ENCODE measurements around the gene MGAT3. TPM values are rescaled to one million over a fixed set of nuclear protein-coding genes. Genes with fewer than 3 reads are reported as not detected.

The MGAT3 gene
- total and polyA plus RNA-seq, 2 of the 8 experiments (the other 6 are each of a cell fraction or from before 2014, with no cell fraction given), result 4.3 to 9.2 TPM

GRCh38 chr22:39480557-39480956, 23.7 kb downstream of the MGAT3 start:
- H3K18ac ChIP-seq (ENCODE audit: extremely low read depth, low read length), result no peak overlapping the region
- no peaks in the 10 kb centered on the region; a peak in 1 of 7 replicates for H3K4me1 ChIP-seq (replicated peaks in 1 of 4; ENCODE audit: control insufficient read depth in 3 of 4, insufficient read depth in 4 of 4, low read length in 3 of 4)
- FAIRE-seq (no peak), DNase-seq (ENCODE audit: low read depth in 1 of 2, low spot score in 2 of 2) (no peak)
- no peak overlapping the region for H2BK20ac ChIP-seq (ENCODE audit: low read length)
- H3K23ac ChIP-seq (ENCODE audit: insufficient read length), result no peak overlapping the region
- H3K4me2 ChIP-seq (ENCODE audit: insufficient read depth in 1 of 2, low read depth in 2 of 2, low read length in 2 of 2), result no peak overlapping the region
- no peaks in the 10 kb centered on the region; a peak in 1 of 7 replicates for H3K27me3 ChIP-seq (replicated peaks in 1 of 4; ENCODE audit: control insufficient read depth in 3 of 4, extremely low read depth in 1 of 4, insufficient read depth in 3 of 4, low read length in 3 of 4)
- WGBS, 2 experiments (ENCODE audit: extremely low coverage in 1 of 2, insufficient coverage in 1 of 2, insufficient read length in 1 of 2, insufficient replicate concordance in 2 of 2, low coverage in 1 of 2, low lambda C conversion rate in 2 of 2, missing lambda C conversion rate in 1 of 2), result 90% methylated on average over 1 of the region's 1 CpG; no CpG with 5 or more reads in 1 of the 2 experiments
- no peak overlapping the region for H2AK5ac ChIP-seq (ENCODE audit: low read depth, low read length)
- H2BK12ac ChIP-seq (ENCODE audit: low read depth, low read length), result 0 out of 2 replicates have a peak overlapping the region, but pooled peaks have one; percentile 9
- no peak overlapping the region for H3K14ac ChIP-seq (ENCODE audit: insufficient read length)
- ChIA-PET CTCF (ENCODE audit: partially characterized antibody) (interaction anchor here (0.8 to 11.1 kb wide), 10 partner anchors 9 to 137 kb away, joined by 3 to 120 read pairs (median 6); no protein-coding TSS in a partner anchor), POLR2A (ENCODE audit: partially characterized antibody) (interaction anchor here (1.0 to 1.4 kb wide), 4 partner anchors 14 to 81 kb away, joined by 3 to 6 read pairs (median 4); partner anchors contain the start of genes ATF4 and TAB1)
- H3K79me1 ChIP-seq (ENCODE audit: low read depth, low read length), result peaks cover 3% of the 10 kb centered on the region
- H4K91ac ChIP-seq (replicated peaks; ENCODE audit: insufficient read length, low read length), result no peak overlapping the region
- no peak overlapping the region for H3K4me3 ChIP-seq (ENCODE audit: extremely low read depth in 1 of 4, insufficient read depth in 2 of 4, low read depth in 3 of 4, low read length in 4 of 4)
- H3K36me3 ChIP-seq (ENCODE audit: control insufficient read depth in 2 of 4, insufficient read depth in 4 of 4, low read length in 3 of 4), result no peaks in the 10 kb centered on the region
- no peaks in the 10 kb centered on the region for H3K79me2 ChIP-seq (ENCODE audit: control insufficient read depth in 1 of 2, insufficient read depth in 2 of 2, low read length in 2 of 2)
- H2BK15ac ChIP-seq (ENCODE audit: low read length), result no peak overlapping the region
- no peak overlapping the region for H3K4ac ChIP-seq (replicated peaks; ENCODE audit: insufficient read length, low read depth, low read length)
- no peak overlapping the region for H3K56ac ChIP-seq (replicated peaks; ENCODE audit: insufficient read length, low read depth, low read length)
- no peak overlapping the region for H2BK5ac ChIP-seq (ENCODE audit: low read depth, low read length)
- no peak overlapping the region for H2AFZ ChIP-seq (ENCODE audit: low read length)
- no peaks in the 10 kb centered on the region for H3K23me2 ChIP-seq (ENCODE audit: low read depth, low read length)
- H3K9ac ChIP-seq (replicated peaks in 1 of 4; ENCODE audit: extremely low read depth in 1 of 4, low read depth in 3 of 4, low read length in 3 of 4), result no peak overlapping the region
- no peak overlapping the region for H4K8ac ChIP-seq (ENCODE audit: extremely low read depth, insufficient read depth, low read length)
- H2BK120ac ChIP-seq (replicated peaks; ENCODE audit: low read depth, low read length), result no peak overlapping the region
- H4K20me1 ChIP-seq (replicated peaks in 1 of 2; ENCODE audit: control insufficient read depth in 1 of 2, insufficient read depth in 2 of 2, low read length in 2 of 2), result peaks cover 9 to 17% of the 10 kb centered on the region in 2 experiments
- no peak overlapping the region for H3K27ac ChIP-seq (ENCODE audit: low read depth, low read length)
- no peak overlapping the region for H4K5ac ChIP-seq (ENCODE audit: insufficient read length, low read depth, low read length)
- no peaks in the 10 kb centered on the region for H3K9me3 ChIP-seq (ENCODE audit: insufficient read depth in 2 of 2, low read depth in 1 of 2, low read length in 1 of 2)
- TF ChIP-seq CHD2 (IDR thresholded peaks at IDR 0.05; ENCODE audit: low read length), result no peak
- TF ChIP-seq MAFK (IDR thresholded peaks at IDR 0.05; ENCODE audit: low read depth, low read length), result no peak
- TF ChIP-seq KDM4A (IDR thresholded peaks at IDR 0.05; ENCODE audit: low read depth, low read length, severe bottlenecking), result no peak
- TF ChIP-seq RBBP5 (IDR thresholded peaks at IDR 0.05; ENCODE audit: borderline replicate concordance, low read depth, low read length), result no peak
- no peak for TF ChIP-seq TCF12 (IDR thresholded peaks at IDR 0.05; ENCODE audit: low read depth, low read length)
- no peak for TF ChIP-seq GTF2F1 (IDR thresholded peaks at IDR 0.05; ENCODE audit: borderline replicate concordance, low read depth, low read length)
- TF ChIP-seq, protein P1, sequence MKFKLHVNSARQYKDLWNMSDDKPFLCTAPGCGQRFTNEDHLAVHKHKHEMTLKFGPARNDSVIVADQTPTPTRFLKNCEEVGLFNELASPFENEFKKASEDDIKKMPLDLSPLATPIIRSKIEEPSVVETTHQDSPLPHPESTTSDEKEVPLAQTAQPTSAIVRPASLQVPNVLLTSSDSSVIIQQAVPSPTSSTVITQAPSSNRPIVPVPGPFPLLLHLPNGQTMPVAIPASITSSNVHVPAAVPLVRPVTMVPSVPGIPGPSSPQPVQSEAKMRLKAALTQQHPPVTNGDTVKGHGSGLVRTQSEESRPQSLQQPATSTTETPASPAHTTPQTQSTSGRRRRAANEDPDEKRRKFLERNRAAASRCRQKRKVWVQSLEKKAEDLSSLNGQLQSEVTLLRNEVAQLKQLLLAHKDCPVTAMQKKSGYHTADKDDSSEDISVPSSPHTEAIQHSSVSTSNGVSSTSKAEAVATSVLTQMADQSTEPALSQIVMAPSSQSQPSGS (IDR thresholded peaks at IDR 0.05; ENCODE audit: low read length), result no peak
- no peak for TF ChIP-seq PHF8 (conservative IDR thresholded peaks at IDR 0.05; ENCODE audit: low read depth, low read length)

Data from H1 (cell line).